OCI-LY1 (cell line): ENCODE measurements around the gene GRP.

Source experiments
- H2AFZ ChIP-seq: fragments of 200-600 bp; sonication (generic), shearing (Covaris generic); 2 replicates; pipeline ENCODE4 v1.6.0; 2014; ENCODE audit warnings: antibody characterized with exemption, mild to moderate bottlenecking, low read length
- H3F3A ChIP-seq: fragments of 200-600 bp; sonication (generic), shearing (Covaris generic); 2 replicates; pipeline ENCODE4 v1.6.0; 2014; ENCODE audit warnings: mild to moderate bottlenecking, antibody characterized with exemption, low read length, moderate library complexity; ENCODE audit not compliant: insufficient read depth
- H3K27ac ChIP-seq: fragments of 200-600 bp; sonication (generic); 2 replicates; pipeline ENCODE4 v1.5.1; 2014; ENCODE audit warnings: low read length, mixed run types, mild to moderate bottlenecking, low read depth; ENCODE audit not compliant: poor library complexity, severe bottlenecking
- H3K27me3 ChIP-seq: fragments of 200-600 bp; sonication (generic); 2 replicates; pipeline ENCODE4 v1.6.0; 2014; ENCODE audit warnings: antibody characterized with exemption, mild to moderate bottlenecking, low read length, moderate library complexity; ENCODE audit not compliant: insufficient read depth
- H3K36me3 ChIP-seq: fragments of 200-600 bp; sonication (generic); 2 replicates; pipeline ENCODE4 v1.6.1; 2014; ENCODE audit warnings: mild to moderate bottlenecking, antibody characterized with exemption, low read length, moderate library complexity, mixed read lengths; ENCODE audit not compliant: insufficient read depth
- H3K4me1 ChIP-seq: fragments of 200-600 bp; sonication (generic); 2 replicates; pipeline ENCODE4 v1.5.1; 2014; ENCODE audit warnings: mild to moderate bottlenecking, low read length, moderate library complexity; ENCODE audit not compliant: insufficient read depth, severe bottlenecking
- H3K4me2 ChIP-seq: fragments of 200-600 bp; sonication (generic), shearing (Covaris generic); 2 replicates; pipeline ENCODE4 v1.6.1; 2014; ENCODE audit warnings: low read length
- H3K4me3 ChIP-seq: fragments of 200-600 bp; sonication (generic); 2 replicates; pipeline ENCODE4 v1.5.1; 2014; ENCODE audit warnings: low read length, low read depth, mild to moderate bottlenecking, mixed read lengths; ENCODE audit not compliant: poor library complexity, severe bottlenecking
- H3K79me2 ChIP-seq: fragments of 200-600 bp; shearing (Covaris generic); 2 replicates; pipeline ENCODE4 v1.6.1; 2016; ENCODE audit warnings: mixed run types, low read length, mixed read lengths; ENCODE audit not compliant: insufficient read depth
- H3K9ac ChIP-seq: fragments of 200-600 bp; sonication (generic), shearing (Covaris generic); 2 replicates; pipeline ENCODE4 v1.6.1; 2014; ENCODE audit warnings: mild to moderate bottlenecking, low read length, mixed read lengths
- H3K9me2 ChIP-seq: fragments of 200-600 bp; sonication (generic), shearing (Covaris generic); 2 replicates; pipeline ENCODE4 v1.6.1; 2014; ENCODE audit warnings: low read depth, mild to moderate bottlenecking, low read length, mixed read lengths
- H3K9me3 ChIP-seq: fragments of 200-600 bp; shearing (Covaris generic); 2 replicates; pipeline ENCODE4 v1.6.1; 2014; ENCODE audit warnings: low read length, mixed read lengths
- H4K20me1 ChIP-seq: fragments of 200-600 bp; sonication (generic), shearing (Covaris generic); 2 replicates; pipeline ENCODE4 v1.6.0; 2016; ENCODE audit warnings: mild to moderate bottlenecking, low read length; ENCODE audit not compliant: insufficient read depth
- CTCF ChIP-seq: fragments of 200-600 bp; sonication (generic), shearing (Covaris generic); IDR thresholded peaks from 2 replicates; pipeline ENCODE4 v1.5.1; 2017; ENCODE audit warnings: mild to moderate bottlenecking, antibody characterized with exemption, low read length, moderate library complexity, mixed read lengths
- EZH2 ChIP-seq: fragments of 200-600 bp; sonication (generic), shearing (Covaris generic); IDR thresholded peaks from 2 replicates; pipeline ENCODE4 v1.8.0; 2017; ENCODE audit warnings: borderline replicate concordance, mixed run types, mild to moderate bottlenecking, antibody characterized with exemption, low read length, moderate library complexity, mixed read lengths

The GRP gene

GRCh38 chr18:59229191-59229590 is 9.2 kb downstream of the GRP start:
- Histone ChIP-seq H3K4me1 (no peaks in the 10 kb centered on the region), H3K9ac (no peak overlapping the region), H4K20me1 (no peaks in the 10 kb centered on the region), H3K27me3 (no peaks in the 10 kb centered on the region), H3K27ac (no peak overlapping the region), H2AFZ (no peak overlapping the region), H3K4me3 (no peak overlapping the region), H3K9me3 (no peaks in the 10 kb centered on the region), H3K79me2 (no peaks in the 10 kb centered on the region), H3K9me2 (no peaks in the 10 kb centered on the region), H3K4me2 (no peak overlapping the region), H3F3A (no peaks in the 10 kb centered on the region), H3K36me3 (no peaks in the 10 kb centered on the region)
- TF ChIP-seq CTCF (no peak), EZH2 (no peak)

GRCh38 chr18:59229701-59230443 is 9.9 kb downstream of the GRP start:
- no peak overlapping the region for H2AFZ ChIP-seq
- H4K20me1 ChIP-seq: no peaks in the 10 kb centered on the region
- no peak overlapping the region for H3K4me2 ChIP-seq
- no peaks in the 10 kb centered on the region for H3K27me3 ChIP-seq
- TF ChIP-seq EZH2: no peak
- TF ChIP-seq CTCF: no peak
- H3K79me2 ChIP-seq: no peaks in the 10 kb centered on the region
- no peak overlapping the region for H3K9ac ChIP-seq
- H3K4me3 ChIP-seq: no peak overlapping the region
- no peaks in the 10 kb centered on the region for H3K36me3 ChIP-seq
- no peaks in the 10 kb centered on the region for H3K9me2 ChIP-seq
- no peaks in the 10 kb centered on the region for H3K9me3 ChIP-seq
- H3K27ac ChIP-seq: no peak overlapping the region
- H3F3A ChIP-seq: no peaks in the 10 kb centered on the region
- H3K4me1 ChIP-seq: no peaks in the 10 kb centered on the region

GRCh38 chr18:59231114-59231513 is 11.2 kb downstream of the GRP start:
- H3F3A ChIP-seq: no peaks in the 10 kb centered on the region
- H3K36me3 ChIP-seq: no peaks in the 10 kb centered on the region
- TF ChIP-seq CTCF: no peak
- TF ChIP-seq EZH2: no peak
- no peaks in the 10 kb centered on the region for H3K27me3 ChIP-seq
- no peaks in the 10 kb centered on the region for H3K9me3 ChIP-seq
- H4K20me1 ChIP-seq: no peaks in the 10 kb centered on the region
- H3K9me2 ChIP-seq: no peaks in the 10 kb centered on the region
- H2AFZ ChIP-seq: no peak overlapping the region
- H3K4me1 ChIP-seq: no peaks in the 10 kb centered on the region
- no peak overlapping the region for H3K4me3 ChIP-seq
- no peaks in the 10 kb centered on the region for H3K79me2 ChIP-seq
- H3K4me2 ChIP-seq: no peak overlapping the region
- no peak overlapping the region for H3K27ac ChIP-seq
- H3K9ac ChIP-seq: no peak overlapping the region
